HepG2 (cell line): ENCODE results near the gene MRNIP. TPM values are rescaled to one million over a fixed set of nuclear protein-coding genes. Genes with fewer than 3 reads are reported as not detected.

Source experiments
- BRCA1 ChIP-seq: sonication (generic); formaldehyde crosslinking; IDR thresholded peaks from 2 replicates; pipeline ENCODE4 v1.4.0; 2020; ENCODE audit warnings: missing genetic modification reagents
- CCDC6 ChIP-seq: sonication (generic); formaldehyde crosslinking; IDR thresholded peaks from 2 replicates; pipeline ENCODE4 v1.8.1; 2022; ENCODE audit warnings: mild to moderate bottlenecking, missing genetic modification reagents, moderate library complexity
- HNF4A ChIP-seq: sonication (generic); formaldehyde crosslinking; IDR thresholded peaks from 2 replicates; pipeline ENCODE4 v1.4.0; 2020; ENCODE audit warnings: missing genetic modification reagents
- KAT7 ChIP-seq: IDR thresholded peaks from 2 replicates; pipeline ENCODE4 v1.6.1; 2018; ENCODE audit warnings: borderline replicate concordance, missing compliant biosample characterization
- MXD4 ChIP-seq: IDR thresholded peaks from 2 replicates; pipeline ENCODE4 v1.6.1; 2016; ENCODE audit warnings: mild to moderate bottlenecking, missing biosample characterization, missing genetic modification reagents
- PATZ1 ChIP-seq: sonication (generic); formaldehyde crosslinking; IDR thresholded peaks from 2 replicates; pipeline ENCODE4 v1.4.0; 2020; ENCODE audit warnings: missing genetic modification reagents
- RFXAP ChIP-seq: sonication (generic); formaldehyde crosslinking; IDR thresholded peaks from 2 replicates; pipeline ENCODE4 v1.4.0; 2020; ENCODE audit warnings: missing genetic modification reagents, borderline replicate concordance
- SMYD3 ChIP-seq: sonication (generic); formaldehyde crosslinking; IDR thresholded peaks from 2 replicates; pipeline ENCODE4 v1.8.1; 2023; ENCODE audit warnings: mild to moderate bottlenecking, missing genetic modification reagents
- SOX6 ChIP-seq, 2 experiments: fragments of 450-650 bp in 1 of 2; sonication (generic) in 1 of 2; formaldehyde crosslinking in 1 of 2; IDR thresholded peaks; 2 replicates each; pipeline versions ENCODE4 v1.4.0 to v1.6.1; 2017 to 2020; ENCODE audit warnings: antibody characterized with exemption in 1 of 2, mild to moderate bottlenecking in 1 of 2, missing genetic modification reagents in 1 of 2
- TFE3 ChIP-seq: IDR thresholded peaks from 2 replicates; pipeline ENCODE4 v1.6.1; 2016
- ZBTB49 ChIP-seq: sonication (generic); formaldehyde crosslinking; IDR thresholded peaks from 2 replicates; pipeline ENCODE4 v1.4.0; 2020; ENCODE audit warnings: missing genetic modification reagents, borderline replicate concordance
- ZKSCAN8 ChIP-seq: IDR thresholded peaks from 2 replicates; pipeline ENCODE4 v1.6.1; 2016; ENCODE audit warnings: borderline replicate concordance, missing genetic modification reagents, missing compliant biosample characterization
- ZMYM3 ChIP-seq: sonication (generic); formaldehyde crosslinking; IDR thresholded peaks from 2 replicates; pipeline ENCODE4 v1.5.1; 2020; ENCODE audit warnings: mild to moderate bottlenecking, missing genetic modification reagents
- ZNF263 ChIP-seq: sonication (generic); formaldehyde crosslinking; IDR thresholded peaks from 2 replicates; pipeline ENCODE4 v1.4.0; 2020; ENCODE audit warnings: missing genetic modification reagents
- ZNF3 ChIP-seq: IDR thresholded peaks from 2 replicates; pipeline ENCODE4 v1.7.0; 2017; ENCODE audit warnings: inconsistent platforms
- ZNF33A ChIP-seq: sonication (generic); formaldehyde crosslinking; IDR thresholded peaks from 2 replicates; pipeline ENCODE4 v1.5.1; 2020; ENCODE audit warnings: missing genetic modification reagents, mild to moderate bottlenecking, moderate library complexity, borderline replicate concordance
- ZNF350 ChIP-seq: sonication (generic); formaldehyde crosslinking; IDR thresholded peaks from 2 replicates; pipeline ENCODE4 v1.4.0; 2020; ENCODE audit warnings: mild to moderate bottlenecking, low read depth, missing genetic modification reagents, borderline replicate concordance
- ZNF639 ChIP-seq: conservative IDR thresholded peaks from 2 replicates; pipeline ENCODE4 v1.6.1; 2018; ENCODE audit warnings: missing genetic modification reagents
- polyA plus RNA-seq, 8 experiments: library from polyadenylated mRNA; depleted of rRNA in 3 of 8; stranded (reverse) in 7 of 8; unstranded in 1 of 8; fragments of >200 nt; fragmentation: Illumina TruSeq in 4 of 8; extraction: Trizol in 4 of 8; gene quantifications; 2 replicates each; pipeline versions ENCODE4 v1.2.1 to v1.2.3, GENCODE V29; 2011 to 2016; ENCODE audit warnings: low read depth in 4 of 8, missing spikeins in 1 of 8, mixed read lengths in 1 of 8; ENCODE audit not compliant: insufficient read depth in 1 of 8
- total RNA-seq, 5 experiments: library from RNA; depleted of rRNA; stranded (reverse); fragments of >200 nt; fragmentation: Illumina TruSeq; extraction: Trizol; gene quantifications; 2 replicates each; pipeline ENCODE4 v1.2.3, GENCODE V29; 2016; ENCODE audit warnings: low read depth in 1 of 5
- TF ChIP-seq, protein P1 (sequence below): sonication (generic); formaldehyde crosslinking; IDR thresholded peaks from 2 replicates; pipeline ENCODE4 v1.4.0; 2020; ENCODE audit warnings: missing genetic modification reagents, borderline replicate concordance
- TF ChIP-seq, protein P2 (sequence below): sonication (generic); formaldehyde crosslinking; IDR thresholded peaks from 2 replicates; pipeline ENCODE4 v1.5.0; 2020; ENCODE audit warnings: missing genetic modification reagents

Gene MRNIP
- total and polyA plus RNA-seq, 2 of the 13 experiments (the other 11 are each of a cell fraction or from before 2014, with no cell fraction given): 15.5 to 34.1 TPM

DNA sequence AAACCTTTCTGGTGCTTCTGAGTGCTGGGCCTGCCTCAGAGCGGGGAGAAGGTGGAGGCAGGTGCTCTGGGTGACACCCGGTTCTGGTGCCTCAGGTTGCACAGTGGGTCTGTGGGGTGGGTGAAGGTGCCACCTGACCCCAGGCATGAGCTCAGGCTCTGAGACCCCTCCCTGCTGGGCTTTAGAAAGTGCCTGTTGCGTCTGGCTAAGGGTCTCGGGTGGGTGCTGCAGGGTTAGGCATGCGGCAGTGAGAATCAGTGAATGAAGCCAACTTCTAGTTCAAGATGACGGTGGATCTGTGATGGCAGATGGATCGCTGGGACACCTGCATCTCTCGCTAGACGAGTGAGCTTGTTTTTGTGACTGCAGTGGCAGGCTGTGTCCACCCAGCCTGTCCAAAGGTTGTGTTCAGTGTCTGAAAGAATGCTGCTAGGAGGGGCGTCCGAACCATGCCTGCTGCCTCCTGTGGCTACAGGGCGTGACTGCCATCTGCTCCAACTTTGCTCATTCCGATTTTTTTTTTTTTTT, 32.9 kb downstream of the MRNIP start (continued):
- TF ChIP-seq, protein P1, sequence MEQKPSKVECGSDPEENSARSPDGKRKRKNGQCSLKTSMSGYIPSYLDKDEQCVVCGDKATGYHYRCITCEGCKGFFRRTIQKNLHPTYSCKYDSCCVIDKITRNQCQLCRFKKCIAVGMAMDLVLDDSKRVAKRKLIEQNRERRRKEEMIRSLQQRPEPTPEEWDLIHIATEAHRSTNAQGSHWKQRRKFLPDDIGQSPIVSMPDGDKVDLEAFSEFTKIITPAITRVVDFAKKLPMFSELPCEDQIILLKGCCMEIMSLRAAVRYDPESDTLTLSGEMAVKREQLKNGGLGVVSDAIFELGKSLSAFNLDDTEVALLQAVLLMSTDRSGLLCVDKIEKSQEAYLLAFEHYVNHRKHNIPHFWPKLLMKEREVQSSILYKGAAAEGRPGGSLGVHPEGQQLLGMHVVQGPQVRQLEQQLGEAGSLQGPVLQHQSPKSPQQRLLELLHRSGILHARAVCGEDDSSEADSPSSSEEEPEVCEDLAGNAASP: peak; percentile 35; the same call in 1 of the 2 replicates
- no peak for TF ChIP-seq TFE3 (CRISPR knock-in tag)
- TF ChIP-seq SOX6 (IDR thresholded peaks at IDR 0.05): no peak
- peak; percentile 51; the same call in 1 of the 2 replicates for TF ChIP-seq SOX6 (CRISPR knock-in tag; IDR thresholded peaks at IDR 0.05)
- TF ChIP-seq, protein P2, sequence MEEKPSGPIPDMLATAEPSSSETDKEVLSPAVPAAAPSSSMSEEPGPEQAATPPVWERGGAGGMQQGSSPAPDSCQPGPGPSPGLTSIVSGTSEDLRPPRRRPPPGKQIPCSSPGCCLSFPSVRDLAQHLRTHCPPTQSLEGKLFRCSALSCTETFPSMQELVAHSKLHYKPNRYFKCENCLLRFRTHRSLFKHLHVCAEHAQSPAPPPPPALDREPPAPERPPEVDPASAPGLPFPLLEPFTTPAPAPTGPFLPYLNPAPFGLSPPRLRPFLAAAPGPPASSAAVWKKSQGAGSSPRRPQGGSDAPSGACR: 0 out of 2 replicates have a peak, but pooled peaks have one; percentile 36
- no peak for TF ChIP-seq ZNF33A
- 0 out of 2 replicates have a peak, but pooled peaks have one; percentile 12 for TF ChIP-seq SMYD3
- TF ChIP-seq ZMYM3 (CRISPR knock-in tag): 0 out of 2 replicates have a peak, but pooled peaks have one; percentile 24
- peak; percentile 66; the same call in 1 of the 2 replicates for TF ChIP-seq KAT7 (CRISPR knock-in tag)
- no peak for TF ChIP-seq ZNF3 (CRISPR knock-in tag)
- 0 out of 2 replicates have a peak, but pooled peaks have one; percentile 30 for TF ChIP-seq ZNF639 (CRISPR knock-in tag)
- peak; percentile 31; the same call in 1 of the 2 replicates for TF ChIP-seq ZNF350 (CRISPR knock-in tag)
- TF ChIP-seq MXD4: peak; percentile 23; the same call in 1 of the 2 replicates
- TF ChIP-seq ZNF263 (CRISPR knock-in tag): peak; percentile 5; the same call in 1 of the 2 replicates
- TF ChIP-seq CCDC6 (CRISPR knock-in tag): peak; percentile 19; the same call in 1 of the 2 replicates
- TF ChIP-seq RFXAP (CRISPR knock-in tag): 0 out of 2 replicates have a peak, but pooled peaks have one; percentile 25
- TF ChIP-seq BRCA1 (CRISPR knock-in tag): no peak
- TF ChIP-seq HNF4A (CRISPR knock-in tag): peak; percentile 89
- TF ChIP-seq ZBTB49 (CRISPR knock-in tag): no peak
- TF ChIP-seq ZKSCAN8: 0 out of 2 replicates have a peak, but pooled peaks have one; percentile 25
- peak; percentile 38; the same call in 1 of the 2 replicates for TF ChIP-seq PATZ1 (CRISPR knock-in tag)
